Measurements from ENCODE around the gene SRPK1. TPM values are rescaled to one million over a fixed set of nuclear protein-coding genes. Genes with fewer than 3 reads are reported as not detected.

SRPK1 gene
- 74.3 and 96.2 TPM in 2 replicates for total RNA-seq
- long read RNA-seq, full-length matches to known transcripts, result 17 of 70 reads
- long read RNA-seq, partial matches to known transcripts, result 27 of 70 reads
- long read RNA-seq, other reads (novel, unspliced or antisense), result 26 of 70 reads

- Mint-ChIP-seq H3K4me1 (ENCODE audit: low read depth) (peaks cover 35% of the 10 kb centered on the region), H3K9me3 (ENCODE audit: low read depth) (no peaks in the 10 kb centered on the region), H3K4me3 (ENCODE audit: low read depth) (peak within 1 kb of the TSS; percentile 98), H3K27me3 (no peaks in the 10 kb centered on the region), H3K36me3 (ENCODE audit: insufficient read depth) (peaks cover 7% of the 10 kb centered on the region), H3K27ac (peak within 1 kb of the TSS; percentile 98)
- DNase-seq (ENCODE audit: low spot score, unreplicated experiment), result peak; percentile 91
- TF ChIP-seq CTCF (IDR thresholded peaks at IDR 0.05; ENCODE audit: unreplicated experiment), result peak; percentile 12
These were observed at the start of gene SRPK1 for GRCh38 chr6:35920793-35921732. Gene SRPK1 (minus strand): TSS chr6:35921098. CDS start chr6:35921056, 42 bp downstream.

DNA sequence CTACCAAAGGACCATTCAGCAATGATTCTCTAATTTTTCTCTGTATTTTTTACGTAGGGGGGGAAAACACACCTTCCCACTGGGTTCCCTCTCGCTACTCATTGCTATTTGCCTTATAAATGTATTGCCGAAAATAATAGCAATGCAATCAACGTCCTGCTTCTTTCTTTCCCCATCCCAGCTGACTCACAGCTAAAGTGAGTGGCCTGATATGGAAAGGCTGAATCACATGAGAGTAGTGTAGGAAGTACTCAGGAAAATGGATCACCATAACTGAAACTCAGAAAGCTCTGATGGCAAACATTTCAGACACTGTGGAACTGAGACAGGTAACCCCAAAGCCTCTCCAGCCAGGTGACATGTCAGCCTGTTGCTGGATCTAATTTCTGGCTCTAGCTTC, 49.3 kb upstream of the SRPK1 start:
- Mint-ChIP-seq H3K4me3 (ENCODE audit: low read depth) (no peak overlapping the region), H3K4me1 (ENCODE audit: low read depth) (peaks cover 9% of the 10 kb centered on the region), H3K36me3 (ENCODE audit: insufficient read depth) (no peaks in the 10 kb centered on the region), H3K27me3 (no peaks in the 10 kb centered on the region), H3K27ac (no peak overlapping the region), H3K9me3 (ENCODE audit: low read depth) (no peaks in the 10 kb centered on the region)
- no peak for TF ChIP-seq CTCF (IDR thresholded peaks at IDR 0.05; ENCODE audit: unreplicated experiment)
- no peak for DNase-seq (ENCODE audit: low spot score, unreplicated experiment)

GRCh38 chr6:35969646-35970045, 48.7 kb upstream of the SRPK1 start:
- no peaks in the 10 kb centered on the region for H3K9me3 Mint-ChIP-seq (ENCODE audit: low read depth)
- H3K4me1 Mint-ChIP-seq (ENCODE audit: low read depth), result peaks cover 9% of the 10 kb centered on the region
- no peaks in the 10 kb centered on the region for H3K36me3 Mint-ChIP-seq (ENCODE audit: insufficient read depth)
- no peak for DNase-seq (ENCODE audit: low spot score, unreplicated experiment)
- TF ChIP-seq CTCF (IDR thresholded peaks at IDR 0.05; ENCODE audit: unreplicated experiment), result no peak
- H3K4me3 Mint-ChIP-seq (ENCODE audit: low read depth), result no peak overlapping the region
- H3K27me3 Mint-ChIP-seq, result no peaks in the 10 kb centered on the region
- H3K27ac Mint-ChIP-seq, result no peak overlapping the region

DNA sequence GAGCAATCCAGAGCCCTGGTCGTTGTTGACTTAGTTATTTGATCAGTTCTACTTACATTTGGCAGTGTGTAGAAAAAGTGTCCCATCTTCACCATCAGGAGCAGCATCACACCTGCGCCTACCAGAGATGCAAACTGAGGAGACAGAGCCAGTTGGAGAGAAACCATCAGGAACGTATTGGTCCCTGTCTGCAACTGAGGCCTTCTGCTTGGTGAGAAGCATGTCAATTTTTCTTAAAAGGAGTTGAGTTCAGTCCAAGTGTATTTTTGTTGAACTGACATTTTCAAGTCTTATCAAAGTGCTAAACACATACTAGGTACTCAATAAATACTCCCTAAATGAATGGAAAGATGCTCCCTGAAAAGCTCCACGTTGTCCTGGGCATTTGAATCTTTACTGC, 47.9 kb upstream of the SRPK1 start:
- no peaks in the 10 kb centered on the region for H3K9me3 Mint-ChIP-seq (ENCODE audit: low read depth)
- peaks cover 9% of the 10 kb centered on the region for H3K4me1 Mint-ChIP-seq (ENCODE audit: low read depth)
- no peak overlapping the region for H3K4me3 Mint-ChIP-seq (ENCODE audit: low read depth)
- TF ChIP-seq CTCF (IDR thresholded peaks at IDR 0.05; ENCODE audit: unreplicated experiment), result no peak
- DNase-seq (ENCODE audit: low spot score, unreplicated experiment), result no peak
- no peaks in the 10 kb centered on the region for H3K36me3 Mint-ChIP-seq (ENCODE audit: insufficient read depth)
- no peaks in the 10 kb centered on the region for H3K27me3 Mint-ChIP-seq
- H3K27ac Mint-ChIP-seq, result no peak overlapping the region

- Mint-ChIP-seq H3K4me1 (ENCODE audit: low read depth) (peaks cover 18% of the 10 kb centered on the region), H3K27me3 (no peaks in the 10 kb centered on the region), H3K36me3 (ENCODE audit: insufficient read depth) (no peaks in the 10 kb centered on the region), H3K27ac (no peak overlapping the region), H3K4me3 (ENCODE audit: low read depth) (no peak overlapping the region), H3K9me3 (ENCODE audit: low read depth) (no peaks in the 10 kb centered on the region)
- no peak for TF ChIP-seq CTCF (IDR thresholded peaks at IDR 0.05; ENCODE audit: unreplicated experiment)
- DNase-seq (ENCODE audit: low spot score, unreplicated experiment), result no peak
These were observed 46.3 kb upstream of the SRPK1 start for GRCh38 chr6:35967076-35967774.

Measured in progenitor cell of endocrine pancreas (in vitro differentiated cells).